ENCODE measurements around the gene CPOX.
A peak's percentile ranks its signal among the peaks of the same experiment; 100 is the strongest.

The CPOX gene

GRCh38 chr3:98530676-98531075 lies 62.7 kb downstream of the CPOX start:
- Mint-ChIP-seq H3K9me3 (no peaks in the 10 kb centered on the region), H3K4me1 (ENCODE audit: low read depth) (peaks cover 66% of the 10 kb centered on the region), H3K36me3 (ENCODE audit: low read depth) (peaks cover 47% of the 10 kb centered on the region), H3K27me3 (ENCODE audit: low read depth) (no peaks in the 10 kb centered on the region), H3K27ac (peak overlapping the region; percentile 29), H3K4me3 (peak overlapping the region; percentile 82)
- DNase-seq (ENCODE audit: low spot score), result no peak

- H3K36me3 Mint-ChIP-seq (ENCODE audit: low read depth), result peaks cover 50% of the 10 kb centered on the region
Measured at GRCh38 chr3:98529856-98530459, 63.5 kb downstream of the CPOX start.

More at GRCh38 chr3:98529856-98530459, 63.5 kb downstream of the CPOX start:
- peaks cover 73% of the 10 kb centered on the region for H3K4me1 Mint-ChIP-seq (ENCODE audit: low read depth)
- H3K9me3 Mint-ChIP-seq, result no peaks in the 10 kb centered on the region
- H3K27me3 Mint-ChIP-seq (ENCODE audit: low read depth), result no peaks in the 10 kb centered on the region
- H3K4me3 Mint-ChIP-seq, result peak overlapping the region; percentile 83
- DNase-seq (ENCODE audit: low spot score), result no peak
- peak overlapping the region; percentile 87 for H3K27ac Mint-ChIP-seq
